AG04450 (cell line): Measurements from ENCODE around the gene RPS23. TPM values are rescaled to one million over a fixed set of nuclear protein-coding genes. Genes with fewer than 3 reads are reported as not detected.
A peak's percentile ranks its signal among the peaks of the same experiment; 100 is the strongest.

Source experiments
- CTCF ChIA-PET: fragments of 300-600, 350-600 bp; formaldehyde crosslinking; extraction: SDS; loops from one replicate; lab custom pipeline; 2022; ENCODE audit warnings: antibody characterized with exemption, inconsistent platforms; lab: Charles Lee
- POLR2A ChIA-PET: fragments of 350-600 bp; formaldehyde crosslinking; extraction: SDS; loops from one replicate; lab custom pipeline; 2021; ENCODE audit warnings: antibody characterized with exemption, inconsistent platforms; lab: Yijun Ruan, JAX
- DNase-seq: peaks from one replicate; pipeline ENCODE4 v3.0.0-alpha.2; 2011; ENCODE audit warnings: low read depth, low spot score
- H3K27ac ChIP-seq: one replicate; pipeline ENCODE4 v1.5.1; 2012; ENCODE audit warnings: low read depth, low read length, control low read depth
- H3K27me3 ChIP-seq: one replicate; pipeline ENCODE4 v1.6.0; 2012; ENCODE audit warnings: low read length; ENCODE audit not compliant: control insufficient read depth, insufficient read depth
- H3K4me3 ChIP-seq: 2 replicates; pipeline ENCODE4 v1.5.1; 2011; ENCODE audit warnings: mild to moderate bottlenecking, low read depth, low read length, control low read depth
- H3K9me3 ChIP-seq: 2 replicates; pipeline ENCODE4 v1.5.1; 2012; ENCODE audit warnings: low read length; ENCODE audit not compliant: control insufficient read depth, insufficient read depth
- polyA plus RNA-seq: library from polyadenylated mRNA; depleted of rRNA; stranded (reverse); fragments of >200 nt; gene quantifications from 2 replicates; pipeline ENCODE4 v1.2.3, GENCODE V29; 2011
- TF ChIP-seq, protein P1 (sequence below): IDR thresholded peaks from 2 replicates; pipeline ENCODE4 v1.5.1; 2011; ENCODE audit warnings: low read depth, low read length, control low read depth, inconsistent platforms

Gene RPS23
- polyA plus RNA-seq, 1 experiment = 4,398 TPM

- ChIA-PET POLR2A (no interaction called here), CTCF (interaction anchor here (0.6 to 0.9 kb wide), 2 partner anchors 40 to 966 kb away, joined by 3 read pairs; no protein-coding TSS in a partner anchor)
- DNase-seq = no peak
- H3K9me3 ChIP-seq = peaks cover 6% of the 10 kb centered on the region; the same call in 1 of the 2 replicates
- H3K4me3 ChIP-seq = no peak overlapping the region
- TF ChIP-seq, protein P1, sequence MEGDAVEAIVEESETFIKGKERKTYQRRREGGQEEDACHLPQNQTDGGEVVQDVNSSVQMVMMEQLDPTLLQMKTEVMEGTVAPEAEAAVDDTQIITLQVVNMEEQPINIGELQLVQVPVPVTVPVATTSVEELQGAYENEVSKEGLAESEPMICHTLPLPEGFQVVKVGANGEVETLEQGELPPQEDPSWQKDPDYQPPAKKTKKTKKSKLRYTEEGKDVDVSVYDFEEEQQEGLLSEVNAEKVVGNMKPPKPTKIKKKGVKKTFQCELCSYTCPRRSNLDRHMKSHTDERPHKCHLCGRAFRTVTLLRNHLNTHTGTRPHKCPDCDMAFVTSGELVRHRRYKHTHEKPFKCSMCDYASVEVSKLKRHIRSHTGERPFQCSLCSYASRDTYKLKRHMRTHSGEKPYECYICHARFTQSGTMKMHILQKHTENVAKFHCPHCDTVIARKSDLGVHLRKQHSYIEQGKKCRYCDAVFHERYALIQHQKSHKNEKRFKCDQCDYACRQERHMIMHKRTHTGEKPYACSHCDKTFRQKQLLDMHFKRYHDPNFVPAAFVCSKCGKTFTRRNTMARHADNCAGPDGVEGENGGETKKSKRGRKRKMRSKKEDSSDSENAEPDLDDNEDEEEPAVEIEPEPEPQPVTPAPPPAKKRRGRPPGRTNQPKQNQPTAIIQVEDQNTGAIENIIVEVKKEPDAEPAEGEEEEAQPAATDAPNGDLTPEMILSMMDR = no peak
- no peak overlapping the region for H3K27ac ChIP-seq
- no peaks in the 10 kb centered on the region for H3K27me3 ChIP-seq
These were observed 13.1 kb downstream of the RPS23 start for GRCh38 chr5:82265047-82265446.

DNA sequence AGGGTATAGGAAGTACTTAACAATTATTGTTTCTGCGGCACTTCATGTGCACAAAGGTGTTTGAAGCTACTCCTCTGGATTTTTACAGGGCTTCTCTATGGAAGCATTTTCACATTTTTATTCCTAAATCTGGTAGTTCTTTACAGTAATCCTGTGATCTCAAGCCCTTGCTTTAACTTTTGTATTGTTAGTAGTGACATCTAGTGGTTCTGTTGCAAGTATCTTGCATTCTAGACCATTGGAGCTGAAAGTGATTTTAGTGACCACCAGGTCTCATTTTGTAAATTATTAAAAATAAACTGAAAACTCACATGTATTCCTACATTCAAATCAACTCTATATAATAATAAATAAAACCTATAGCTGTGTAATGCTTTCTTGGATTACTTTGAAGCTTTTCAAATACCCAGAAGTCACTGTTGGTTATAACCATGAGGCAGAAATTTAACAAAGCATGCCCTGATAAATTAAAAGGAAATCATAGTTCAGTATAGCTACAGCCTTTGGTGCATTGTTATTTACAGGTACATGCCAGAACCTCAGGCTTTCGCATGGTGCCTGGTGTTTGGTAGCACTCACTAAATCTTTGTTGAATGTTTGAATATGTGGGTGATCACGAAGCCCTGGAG lies 18.9 kb downstream of the RPS23 start:
- CTCF ChIA-PET = interaction anchor here (0.6 to 3.7 kb wide), 42 partner anchors 8 to 1064 kb away, joined by 3 to 31 read pairs (median 3); no protein-coding TSS in a partner anchor
- POLR2A ChIA-PET = no interaction called here
- Histone ChIP-seq H3K27me3 (no peaks in the 10 kb centered on the region), H3K9me3 (no peaks in the 10 kb centered on the region), H3K27ac (no peak overlapping the region), H3K4me3 (no peak overlapping the region)
- TF ChIP-seq, protein P1 = peak; percentile 67
- DNase-seq = peak; percentile 11

- no peak overlapping the region for H3K27ac ChIP-seq
- ChIA-PET CTCF (interaction anchor here (0.6 to 3.7 kb wide), 6 partner anchors 9 to 153 kb away, joined by 3 to 31 read pairs (median 10); partner anchors contain the start of gene RPS23), POLR2A (interaction anchor here (0.6 kb wide), 1 partner anchor 22 kb away, joined by 3 read pairs; no protein-coding TSS in a partner anchor)
- no peak for DNase-seq
- H3K9me3 ChIP-seq = no peaks in the 10 kb centered on the region
- no peaks in the 10 kb centered on the region for H3K27me3 ChIP-seq
- TF ChIP-seq, protein P1 = no peak
- no peak overlapping the region for H3K4me3 ChIP-seq
These were observed 20.4 kb downstream of the RPS23 start for GRCh38 chr5:82257729-82258128.

DNA sequence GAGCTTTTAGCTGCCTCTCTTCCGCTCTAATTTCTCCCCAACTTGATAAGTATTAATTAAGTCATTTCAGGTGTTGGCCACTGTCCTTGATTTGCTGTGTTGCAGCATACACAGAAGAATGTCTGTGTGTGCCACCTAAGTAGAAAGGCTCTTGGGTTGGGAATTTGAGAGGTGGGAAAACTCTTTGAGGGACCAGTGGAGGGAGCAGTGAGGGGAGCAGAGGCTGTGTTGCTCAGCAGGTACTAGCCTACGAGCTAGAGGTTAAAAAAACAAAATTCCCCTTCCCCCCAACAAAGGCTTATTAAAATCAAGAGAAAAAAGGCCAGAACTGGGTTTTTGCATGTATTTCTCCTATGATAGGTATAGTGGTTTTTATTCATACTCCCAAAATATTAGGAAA lies 20.9 kb downstream of the RPS23 start:
- Histone ChIP-seq H3K27ac (no peak overlapping the region), H3K9me3 (no peaks in the 10 kb centered on the region), H3K4me3 (no peak overlapping the region), H3K27me3 (no peaks in the 10 kb centered on the region)
- ChIA-PET CTCF (interaction anchor here (2.8 kb wide), 1 partner anchor 31 kb away, joined by 15 read pairs; no protein-coding TSS in a partner anchor), POLR2A (no interaction called here)
- DNase-seq = no peak
- TF ChIP-seq, protein P1 = no peak

DNA sequence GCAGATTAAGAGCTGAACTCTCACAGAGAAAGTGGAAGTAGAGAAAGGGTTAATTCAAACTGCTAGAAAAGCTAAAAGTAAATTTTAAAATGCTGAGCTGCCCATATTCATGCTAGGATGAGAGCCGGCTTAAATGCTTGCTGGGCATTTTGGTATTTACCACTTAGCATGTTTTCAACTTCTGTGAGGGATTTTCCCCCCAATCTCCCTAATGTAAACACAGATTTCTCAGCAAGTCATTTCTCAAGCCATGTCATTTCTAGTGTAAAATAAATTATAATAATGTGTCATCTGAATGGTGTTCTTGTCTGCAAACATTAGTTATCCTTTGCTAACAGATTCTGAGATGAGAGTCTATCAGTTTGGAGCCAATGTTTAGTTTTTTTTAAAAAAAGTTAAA lies 22.3 kb downstream of the RPS23 start:
- DNase-seq = no peak
- H3K27ac ChIP-seq = no peak overlapping the region
- no peaks in the 10 kb centered on the region for H3K9me3 ChIP-seq
- no peaks in the 10 kb centered on the region for H3K27me3 ChIP-seq
- ChIA-PET POLR2A (no interaction called here), CTCF (interaction anchor here (0.5 to 1.5 kb wide), 2 partner anchors 149 to 1757 kb away, joined by 3 to 4 read pairs; no protein-coding TSS in a partner anchor)
- H3K4me3 ChIP-seq = no peak overlapping the region
- TF ChIP-seq, protein P1 = no peak
